Motor neuron (in vitro differentiated cells): ENCODE data around the gene PRPH. TPM values are rescaled to one million over a fixed set of nuclear protein-coding genes. Genes with fewer than 3 reads are reported as not detected.
A peak's percentile ranks its signal among the peaks of the same experiment; 100 is the strongest.

Source experiments
- ATAC-seq, 8 experiments: fragments of 200-7000 bp; cut with Tn5 transposase; replicated peaks in 6 of 8; 2 replicates each; pipeline ENCODE4 v1.8.0; 2021; ENCODE audit warnings: mild to moderate bottlenecking in 8 of 8, moderate library complexity in 8 of 8
- H3K27ac ChIP-seq, 2 donors: fragments of 250-450 bp; sonication (Bioruptor Pico); 2 replicates each; pipeline ENCODE4 v1.9.0; 2021; ENCODE audit warnings: antibody characterized with exemption in 2 of 2, mild to moderate bottlenecking in 2 of 2, moderate library complexity in 1 of 2
- H3K4me1 ChIP-seq, 2 donors: fragments of 250-450 bp; sonication (Bioruptor Pico); replicated peaks in 1 of 2; 2 replicates each; pipeline ENCODE4 v1.6.1; 2021; ENCODE audit warnings: antibody characterized with exemption in 2 of 2, mild to moderate bottlenecking in 2 of 2, moderate library complexity in 1 of 2
- H3K4me3 ChIP-seq, 5 donors: fragments of 250-450 bp; sonication (Bioruptor Pico); 2 replicates each; pipeline ENCODE4 v1.9.0; 2021; ENCODE audit warnings: antibody characterized with exemption in 5 of 5, mild to moderate bottlenecking in 5 of 5, moderate library complexity in 4 of 5
- WGBS, 10 experiments: fragments of 450-650 bp; shearing (Covaris generic); methylation state at CpG; one replicate each; pipeline ENCODE4 v1.0.0; 2022; 5-methylcytosine and 5-hydroxymethylcytosine counted together
- in situ Hi-C, 9 experiments: fragments of 400-800 bp; cut with MboI; loops; one replicate each; pipeline ENCODE4 v1.15.0; 2021; ENCODE audit warnings: low sequenced_read_pairs in 9 of 9, low pct_unique_long_range_greater_than_20kb in 2 of 9; ENCODE audit not compliant: unreplicated experiment in 9 of 9
- total RNA-seq, 8 experiments: library from RNA; unstranded; fragments of 300-600 nt; gene quantifications; 2 replicates each; pipeline versions ENCODE4 v1.2.3 to v1.2.4, GENCODE V29; 2022

PRPH gene
- total RNA-seq, 8 experiments from 2014 or later: 0.41 to 29.5 (median 5.4) TPM; not detected in 1

DNA sequence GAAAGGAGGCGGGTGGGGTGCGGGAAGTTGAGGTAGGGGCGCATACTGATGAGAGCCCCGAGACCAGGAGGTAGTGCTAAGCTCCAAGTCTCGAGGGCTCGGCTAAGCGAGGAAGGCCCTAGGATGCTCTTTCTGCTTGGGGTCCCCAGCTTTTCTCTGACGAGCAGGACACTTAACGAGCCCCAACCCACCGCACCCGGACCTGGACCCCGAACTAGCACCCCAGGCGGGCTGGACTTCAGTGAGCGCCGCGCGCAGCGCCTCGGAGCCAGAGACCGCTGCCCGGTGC lies 46.8 kb downstream of the PRPH start:
- no peak for ATAC-seq
- peaks cover 81 to 85% of the 10 kb centered on the region in 2 donors for H3K4me1 ChIP-seq
- in situ Hi-C loops: loop anchor here in 1 of 9 experiments (10.0 kb wide), 1 partner anchor 57 kb away; no protein-coding TSS in a partner anchor
- H3K27ac ChIP-seq: peak overlapping the region; percentile 70 to 86
- peak overlapping the region; percentile 14 to 38 (median 20) for H3K4me3 ChIP-seq
- WGBS, 10 experiments: 0 to 47% (median 8%) methylated on average over 1 to 8 of the region's 21 CpGs; no CpG with 5 or more reads in 4 of the 10 experiments

DNA sequence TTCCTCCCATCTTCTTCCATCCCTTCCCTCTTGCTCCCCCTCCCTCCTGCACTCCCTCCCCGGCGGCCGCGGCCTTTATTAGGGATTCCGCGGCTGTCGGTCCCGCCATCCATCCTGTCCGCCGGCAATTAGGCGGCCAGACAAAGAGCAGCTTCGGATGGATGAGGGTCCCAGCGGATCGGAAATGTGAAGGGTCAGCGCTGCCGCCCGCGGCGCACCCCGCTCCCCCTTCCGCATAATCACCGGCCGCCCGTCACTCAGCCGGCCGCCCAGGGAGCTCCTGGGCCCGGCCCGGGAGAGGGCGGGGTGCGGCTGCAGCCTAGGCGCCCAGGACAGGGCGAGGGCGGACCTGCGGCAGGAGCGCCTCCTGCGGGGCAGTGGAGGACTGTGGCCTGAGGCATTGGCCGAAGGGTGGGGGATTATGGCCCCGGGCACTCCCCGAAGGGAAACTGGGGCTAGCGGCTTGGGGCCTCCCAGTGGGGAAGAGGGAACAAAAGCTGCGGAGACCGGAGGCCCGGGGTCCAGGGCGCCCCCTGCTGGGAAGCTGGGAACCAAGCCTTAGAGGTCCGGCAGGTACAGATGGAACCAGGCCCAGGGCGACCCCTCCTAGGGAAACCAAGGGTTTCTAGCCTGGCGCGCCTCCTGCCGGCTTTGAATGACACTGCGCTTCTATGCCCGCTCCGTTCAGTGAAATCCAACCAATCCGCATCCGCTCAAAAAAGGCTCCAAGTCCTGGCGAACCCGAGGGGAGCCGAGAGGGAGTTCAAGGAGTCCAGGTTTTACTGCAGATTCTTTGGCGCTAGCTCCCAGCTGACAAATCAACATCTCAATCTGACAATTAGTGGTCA lies 47.3 kb downstream of the PRPH start:
- 0 to 2% (median 0%) methylated on average over 1 to 11 of the region's 58 CpGs; no CpG with 5 or more reads in 7 of the 10 experiments for WGBS, 10 experiments
- ATAC-seq: peak; percentile 68 to 77 (median 72)
- in situ Hi-C loops: loop anchor here in 1 of 9 experiments (10.0 kb wide), 1 partner anchor 57 kb away; no protein-coding TSS in a partner anchor
- peaks cover 85 to 89% of the 10 kb centered on the region in 2 donors for H3K4me1 ChIP-seq
- H3K4me3 ChIP-seq: peak overlapping the region; percentile 14 to 38 (median 20)
- peak overlapping the region; percentile 70 to 86 for H3K27ac ChIP-seq

DNA sequence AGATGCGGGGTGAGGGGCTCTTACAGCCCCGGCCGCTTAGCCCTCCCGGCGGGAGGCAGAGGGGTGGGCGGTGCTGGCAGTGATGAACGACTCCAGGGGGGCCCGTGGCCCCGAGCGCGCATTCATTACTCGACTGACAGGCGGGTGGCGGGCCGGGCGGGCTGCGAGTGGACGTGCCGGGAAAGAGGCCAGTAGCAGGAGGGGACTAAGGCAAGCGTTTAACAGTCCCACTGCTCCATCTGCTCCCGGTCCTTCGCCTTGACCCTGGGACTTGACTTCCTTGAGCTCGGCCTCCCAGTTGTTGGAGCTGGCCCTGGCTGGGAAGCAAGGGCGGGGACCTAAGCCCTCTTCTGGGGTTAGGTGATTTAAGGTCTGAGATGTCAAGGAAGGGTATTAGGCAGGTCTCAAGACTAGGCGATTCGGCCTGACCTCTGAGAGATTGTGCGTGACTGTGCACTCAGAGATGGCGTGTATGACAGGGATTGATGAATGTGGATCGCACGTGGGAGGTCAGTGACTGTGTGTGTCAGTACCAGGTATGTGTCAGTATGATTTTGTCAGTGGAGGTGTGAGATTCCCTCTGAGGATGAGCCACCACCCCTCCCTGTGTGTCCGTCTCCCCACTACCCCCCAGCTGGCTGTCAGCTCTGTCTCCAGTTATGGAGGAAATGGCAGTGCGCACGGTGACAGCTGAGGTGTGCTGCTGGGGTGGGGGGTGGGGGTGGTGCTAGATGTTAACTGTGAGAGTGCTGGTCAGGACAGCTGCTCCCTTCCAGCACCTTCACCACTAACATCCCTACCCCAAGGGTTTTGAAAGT lies 48.2 kb downstream of the PRPH start:
- peak overlapping the region; percentile 60 to 62 for H3K27ac ChIP-seq
- in situ Hi-C loops: loop anchor here in 1 of 9 experiments (10.0 kb wide), 1 partner anchor 58 kb away; no protein-coding TSS in a partner anchor

DNA sequence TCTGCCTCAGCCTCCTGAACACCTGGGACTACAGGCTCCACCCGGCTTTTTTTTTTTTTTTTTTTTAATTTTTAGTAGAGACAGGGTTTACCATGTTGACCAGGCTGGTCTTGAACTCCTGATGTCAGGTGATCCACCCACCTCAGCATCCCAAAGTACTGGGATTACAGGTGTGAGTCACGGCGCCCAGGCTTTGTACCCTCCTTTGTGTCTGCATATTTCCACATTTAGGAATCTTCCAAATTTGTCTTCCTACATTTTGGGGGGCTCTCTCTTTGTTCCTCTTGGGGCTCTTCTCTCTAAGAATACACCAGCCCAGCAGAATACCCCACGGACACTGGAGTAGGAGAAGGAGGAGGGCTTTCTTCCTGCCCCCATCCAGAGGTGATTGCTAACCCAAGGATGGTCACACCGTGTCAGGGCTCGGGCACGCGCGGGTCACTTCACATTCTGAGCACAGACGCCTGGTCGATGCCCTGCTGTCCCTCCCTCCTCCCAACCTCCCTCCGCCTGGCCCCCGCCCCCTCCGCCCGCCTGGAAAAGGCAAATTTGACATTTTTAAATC lies 49.6 kb downstream of the PRPH start:
- peaks cover 71 to 74% of the 10 kb centered on the region in 2 donors for H3K4me1 ChIP-seq
- 20 to 80% (median 51%) methylated on average over 1 to 4 of the region's 15 CpGs; no CpG with 5 or more reads in 3 of the 10 experiments for WGBS, 10 experiments

More for the DNA sequence above, 48.2 kb downstream of the PRPH start:
- ATAC-seq: peak in 5 of 8 experiments; percentile 42 to 61 (median 60)
- 0 to 24% (median 7%) methylated on average over 1 to 4 of the region's 33 CpGs; no CpG with 5 or more reads in 5 of the 10 experiments for WGBS, 10 experiments
- peak overlapping the region; percentile 3 to 38 (median 14) for H3K4me3 ChIP-seq
- peaks cover 83 to 87% of the 10 kb centered on the region in 2 donors for H3K4me1 ChIP-seq

DNA sequence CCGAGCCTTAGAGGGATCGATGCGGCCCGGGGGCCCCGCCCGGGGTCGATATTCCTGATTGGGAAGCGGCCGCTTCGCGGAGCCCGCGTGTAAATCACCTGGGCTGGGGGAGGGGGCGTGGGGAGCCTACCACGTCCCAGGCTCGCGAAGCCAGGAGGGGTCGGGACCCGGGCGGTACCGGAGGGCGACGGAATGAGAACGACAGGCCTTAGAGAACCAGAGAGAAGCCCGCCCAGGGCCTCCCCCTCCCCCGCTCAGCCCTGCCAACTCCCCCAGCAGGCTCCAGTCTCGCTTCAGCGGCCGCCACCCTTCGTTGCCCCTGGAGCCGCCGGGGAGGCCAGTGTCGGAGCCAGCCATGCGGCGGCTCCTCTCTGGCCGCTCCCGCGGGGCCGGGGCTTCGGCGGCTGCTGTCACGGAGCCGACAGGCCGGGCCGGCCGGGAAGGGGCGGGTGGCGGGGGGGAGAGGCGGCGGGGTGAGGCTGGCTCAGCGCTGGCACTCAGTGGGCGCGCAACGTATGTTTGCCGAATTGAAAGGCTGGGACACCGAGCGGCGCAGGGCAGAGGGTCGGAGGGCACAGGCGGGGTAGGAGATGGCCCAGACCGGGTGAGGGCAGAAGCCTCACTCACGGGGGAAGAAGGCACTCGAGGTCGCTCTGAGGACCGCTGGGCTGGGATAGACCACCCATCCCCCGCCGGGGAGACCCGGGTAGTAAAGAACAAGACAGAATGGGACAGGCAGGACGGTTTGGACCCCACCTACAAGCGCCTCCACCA lies 50.3 kb downstream of the PRPH start:
- Histone ChIP-seq H3K4me3 (peak overlapping the region; percentile 13 to 27 (median 23)), H3K4me1 (peaks cover 65 to 67% of the 10 kb centered on the region in 2 donors), H3K27ac (peak overlapping the region; percentile 77 to 78)
- in situ Hi-C loops: loop anchor here in 1 of 9 experiments (10.0 kb wide), 1 partner anchor 60 kb away; no protein-coding TSS in a partner anchor
- 0 to 3% methylated on average over 1 to 6 of the region's 70 CpGs; no CpG with 5 or more reads in 8 of the 10 experiments for WGBS, 10 experiments
- ATAC-seq: peak in 7 of 8 experiments; percentile 3 to 15 (median 6)

More for the DNA sequence above, 49.6 kb downstream of the PRPH start:
- peak in 1 of 8 experiments; percentile 0 for ATAC-seq
- Histone ChIP-seq H3K27ac (peak overlapping the region in 1 of 2 donors; percentile 77), H3K4me3 (peak overlapping the region; percentile 13 to 27 (median 23))
- in situ Hi-C loops: loop anchor here in 1 of 9 experiments (10.0 kb wide), 1 partner anchor 60 kb away; no protein-coding TSS in a partner anchor

DNA sequence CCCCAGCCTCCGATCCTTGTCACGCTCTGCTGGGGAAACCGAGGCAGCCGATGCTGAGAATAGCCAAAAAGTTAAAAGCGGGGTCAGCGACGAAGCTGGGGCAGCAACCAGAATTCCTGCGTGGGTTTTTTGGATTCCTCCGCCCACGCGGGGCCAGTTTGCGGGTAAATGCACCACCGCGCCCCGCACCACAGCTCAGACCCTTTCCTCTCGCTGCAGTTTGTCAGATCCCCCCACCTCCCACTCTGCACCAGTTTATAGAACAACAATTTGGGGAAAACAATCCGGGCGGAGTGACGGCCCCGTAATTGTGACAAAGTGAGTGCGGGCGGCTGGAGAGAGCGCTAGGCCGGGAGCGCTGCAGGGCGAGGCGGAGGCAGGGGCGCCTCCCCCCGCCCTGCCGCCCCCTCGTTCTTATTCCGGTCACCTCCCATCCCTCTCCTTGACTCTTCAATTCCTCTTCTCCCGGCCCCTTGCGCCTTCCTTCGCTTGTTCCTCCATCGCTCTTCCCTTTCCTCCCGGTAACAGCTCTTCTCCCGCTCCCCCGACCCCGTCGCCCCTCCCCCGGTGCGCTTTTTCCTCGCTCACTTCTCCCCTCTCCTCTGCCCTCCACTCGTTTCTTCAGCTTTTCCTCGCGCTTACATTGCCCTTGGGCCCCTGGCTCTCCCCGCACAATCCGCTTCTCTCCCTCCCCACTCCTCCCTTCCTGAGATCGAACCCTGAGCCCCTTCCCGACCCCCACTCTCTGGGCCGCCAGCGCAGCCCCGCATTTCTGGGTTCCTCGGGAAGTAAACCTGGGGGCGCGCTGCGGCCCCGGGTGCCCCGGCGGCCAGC lies 51.1 kb downstream of the PRPH start:
- H3K4me1 ChIP-seq: peaks cover 57 to 59% of the 10 kb centered on the region in 2 donors
- no peak for ATAC-seq
- in situ Hi-C loops: loop anchor here in 1 of 9 experiments (10.0 kb wide), 1 partner anchor 61 kb away; no protein-coding TSS in a partner anchor
- peak overlapping the region; percentile 0 to 27 (median 23) for H3K4me3 ChIP-seq
- peak overlapping the region; percentile 77 to 78 for H3K27ac ChIP-seq
- whole genome bisulfite sequencing, 10 experiments: 0 to 8% (median 1%) methylated on average over 2 to 12 of the region's 61 CpGs; no CpG with 5 or more reads in 6 of the 10 experiments

DNA sequence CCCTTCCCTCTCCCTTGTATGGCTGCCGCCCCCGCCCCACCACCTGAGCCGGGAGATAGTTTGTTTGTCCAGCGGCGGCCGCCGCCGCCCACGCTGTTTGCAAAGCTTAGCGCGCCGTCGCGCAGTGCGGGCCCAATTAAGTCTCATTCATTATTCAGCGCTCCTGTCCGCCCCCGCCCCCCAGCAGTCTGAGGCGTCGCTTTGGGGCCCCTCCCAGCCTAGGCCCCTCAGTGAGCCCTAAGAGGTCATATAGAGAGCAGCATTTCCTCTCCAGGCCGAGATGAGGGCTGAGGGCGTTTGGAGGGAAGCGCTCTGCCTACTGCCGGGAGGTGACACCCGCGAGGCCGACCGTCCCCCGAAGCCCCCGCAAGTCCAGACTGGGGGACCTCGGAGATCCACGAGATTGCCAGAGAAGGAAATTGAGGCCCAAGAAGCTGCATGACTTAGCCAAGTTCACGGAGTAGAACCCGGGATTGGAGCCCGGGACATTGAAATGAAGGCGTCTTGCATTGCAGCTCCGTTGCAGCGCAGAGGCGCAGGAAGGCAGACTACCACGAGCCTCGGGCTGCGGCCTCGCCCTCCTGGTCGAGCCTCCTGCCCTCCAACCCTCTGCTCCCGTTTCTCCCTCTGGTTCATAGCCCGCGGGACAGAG lies 51.8 kb downstream of the PRPH start, which contains the start of gene DNAJC22:
TSS of gene DNAJC22 (plus strand) at position 230 of the 652 bp plus-strand sequence. CDS start 1,985 bp downstream, outside the sequence.
- peak in 3 of 8 experiments; percentile 1 to 9 (median 7) for ATAC-seq

DNA sequence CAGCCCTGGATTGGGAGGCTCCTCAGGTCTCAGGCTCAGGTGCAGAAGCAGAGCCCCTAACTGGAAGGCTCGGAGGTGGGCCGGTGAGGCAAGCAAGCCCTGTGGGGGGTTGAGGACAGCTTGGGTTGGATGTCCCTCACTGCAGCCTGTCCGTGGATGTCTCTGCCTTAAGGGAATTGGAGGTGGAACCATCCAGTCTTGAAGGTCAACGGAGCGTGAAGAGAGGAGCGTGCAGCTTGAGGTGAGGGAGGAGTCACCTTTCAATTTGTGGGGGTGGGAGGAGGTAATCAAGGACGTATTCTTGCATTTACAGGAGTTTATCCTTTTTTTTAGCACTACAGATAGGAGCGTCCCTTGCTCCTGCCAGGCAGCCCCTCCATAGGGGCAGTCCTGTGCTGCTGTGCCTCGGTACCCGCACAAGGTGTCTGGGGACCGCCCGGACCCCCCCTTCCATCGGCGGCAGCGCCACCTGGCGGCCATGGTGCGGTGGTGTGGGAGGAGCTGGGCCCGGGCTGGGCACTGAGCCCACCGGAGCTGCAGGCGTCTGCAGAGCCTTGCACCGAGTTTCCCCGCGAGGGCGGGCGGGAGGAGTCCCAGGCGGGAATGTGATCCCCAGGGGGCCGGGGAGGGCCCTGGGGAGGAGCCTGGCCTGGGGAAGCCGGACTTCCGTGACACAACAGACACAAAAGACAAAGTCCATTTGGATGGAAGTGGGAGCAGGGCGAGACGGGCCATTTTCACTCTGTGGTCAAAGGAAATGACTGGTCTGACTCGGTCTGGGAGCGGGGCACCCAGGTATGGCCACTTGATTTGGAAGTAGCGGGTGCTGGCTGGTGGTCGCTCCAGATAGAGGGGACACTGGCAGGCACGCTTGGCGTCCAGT lies 52.6 kb downstream of the PRPH start:
- ATAC-seq: peak; percentile 34 to 89 (median 50)
- in situ Hi-C loops: loop anchor here in 1 of 9 experiments (10.0 kb wide), 1 partner anchor 63 kb away; no protein-coding TSS in a partner anchor
- WGBS, 10 experiments: 11 to 90% (median 45%) methylated on average over 2 to 10 of the region's 37 CpGs; no CpG with 5 or more reads in 3 of the 10 experiments
- peak overlapping the region in 1 of 2 donors; percentile 77 for H3K27ac ChIP-seq
- H3K4me3 ChIP-seq: peak overlapping the region in 2 of 5 donors; percentile 7 to 19
- H3K4me1 ChIP-seq: peaks cover 46 to 51% of the 10 kb centered on the region in 2 donors

More for the DNA sequence above, 51.8 kb downstream of the PRPH start, which contains the start of gene DNAJC22:
- Histone ChIP-seq H3K4me1 (peaks cover 49 to 52% of the 10 kb centered on the region in 2 donors), H3K27ac (peak within 1 kb of the TSS; percentile 77 to 78), H3K4me3 (peak within 1 kb of the TSS; percentile 0 to 27 (median 23))
- 0 to 3% (median 0%) methylated on average over 1 to 8 of the region's 47 CpGs; no CpG with 5 or more reads in 7 of the 10 experiments for WGBS, 10 experiments
- in situ Hi-C loops: loop anchor here in 1 of 9 experiments (10.0 kb wide), 1 partner anchor 62 kb away; no protein-coding TSS in a partner anchor
